Hepatocyte (in vitro differentiated cells): ENCODE data around the gene RAPGEF5. TPM values are rescaled to one million over a fixed set of nuclear protein-coding genes. Genes with fewer than 3 reads are reported as not detected.

Experiments used
- DNase-seq: peaks from one replicate; pipeline ENCODE4 v3.0.0-alpha.2; 2016; ENCODE audit warnings: low spot score
- H2AFZ ChIP-seq: fragments of 200-600 bp; sonication (generic); 2 replicates; pipeline ENCODE4 v1.6.0; 2016; ENCODE audit warnings: antibody characterized with exemption, mild to moderate bottlenecking
- H3K27ac ChIP-seq: fragments of 200-600 bp; sonication (generic); 2 replicates; pipeline ENCODE4 v1.5.1; 2016; ENCODE audit warnings: mild to moderate bottlenecking
- H3K27me3 ChIP-seq: fragments of 200-600 bp; sonication (generic); 2 replicates; pipeline ENCODE4 v1.6.1; 2016
- H3K36me3 ChIP-seq: fragments of 200-600 bp; sonication (generic); replicated peaks from 2 replicates; pipeline ENCODE4 v1.5.1; 2016; ENCODE audit warnings: low read depth; ENCODE audit not compliant: insufficient read depth
- H3K4me1 ChIP-seq: fragments of 200-600 bp; sonication (generic); 2 replicates; pipeline ENCODE4 v1.5.1; 2016; ENCODE audit warnings: mild to moderate bottlenecking, moderate library complexity; ENCODE audit not compliant: insufficient read depth
- H3K4me2 ChIP-seq: fragments of 200-600 bp; sonication (generic); 2 replicates; pipeline ENCODE4 v1.6.0; 2016
- H3K4me3 ChIP-seq: fragments of 200-600 bp; sonication (generic); 2 replicates; pipeline ENCODE4 v1.5.1; 2016; ENCODE audit warnings: mild to moderate bottlenecking
- H3K79me2 ChIP-seq: fragments of 200-600 bp; sonication (generic); 2 replicates; pipeline ENCODE4 v1.6.0; 2017; ENCODE audit warnings: mild to moderate bottlenecking
- H3K9me2 ChIP-seq: fragments of 200-600 bp; sonication (generic); replicated peaks from 2 replicates; pipeline ENCODE4 v1.6.0; 2017; ENCODE audit warnings: mild to moderate bottlenecking; ENCODE audit not compliant: insufficient read depth
- H3K9me3 ChIP-seq: fragments of 200-600 bp; sonication (generic); 2 replicates; pipeline ENCODE4 v1.5.1; 2016; ENCODE audit warnings: low read depth, mild to moderate bottlenecking
- H4K20me1 ChIP-seq: fragments of 200-600 bp; sonication (generic); 2 replicates; pipeline ENCODE4 v1.6.0; 2016; ENCODE audit warnings: mild to moderate bottlenecking; ENCODE audit not compliant: insufficient read depth, poor library complexity, severe bottlenecking
- CTCF ChIP-seq: fragments of 200-600 bp; sonication (generic); IDR thresholded peaks from 2 replicates; pipeline ENCODE4 v1.5.1; 2016; ENCODE audit warnings: antibody characterized with exemption, mild to moderate bottlenecking; ENCODE audit not compliant: poor library complexity
- EZH2 ChIP-seq: fragments of 200-600 bp; sonication (generic); IDR thresholded peaks from 2 replicates; pipeline ENCODE4 v1.6.1; 2016; ENCODE audit warnings: antibody characterized with exemption, mild to moderate bottlenecking, borderline replicate concordance
- EZH2phosphoT487 ChIP-seq: fragments of 200-600 bp; sonication (generic); IDR thresholded peaks from one replicate; pipeline ENCODE4 v1.6.1; 2018; ENCODE audit warnings: antibody characterized with exemption, mild to moderate bottlenecking, low read depth, moderate library complexity; ENCODE audit not compliant: unreplicated experiment, severe bottlenecking
- WGBS: methylation state at CpG from one replicate; pipeline ENCODE4 v1.1.6; 2016; ENCODE audit warnings: low lambda C conversion rate; ENCODE audit errors: missing lambda C conversion rate; 5-methylcytosine and 5-hydroxymethylcytosine counted together
- polyA plus RNA-seq: library from polyadenylated mRNA; unstranded; fragments of >200 nt; fragmentation: Nextera tagmentation; extraction: Ambion mirVana; gene quantifications from 2 replicates; pipeline ENCODE4 v1.2.1, GENCODE V29; 2016
- total RNA-seq: library from RNA; depleted of rRNA; stranded (reverse); fragments of >200 nt; gene quantifications from 2 replicates; pipeline ENCODE4 v1.2.3, GENCODE V29; 2014

RAPGEF5 gene
- total and polyA plus RNA-seq, 2 experiments from 2014 or later = 5.2 to 14.5 TPM

GRCh38 chr7:22146961-22147512 is 209.9 kb downstream of the RAPGEF5 start:
- Histone ChIP-seq H3K79me2 (no peaks in the 10 kb centered on the region), H3K4me2 (peak overlapping the region; percentile 27), H3K27me3 (no peaks in the 10 kb centered on the region), H3K4me1 (no peaks in the 10 kb centered on the region), H3K9me3 (no peaks in the 10 kb centered on the region), H4K20me1 (no peaks in the 10 kb centered on the region), H3K36me3 (no peaks in the 10 kb centered on the region), H3K4me3 (no peak overlapping the region), H3K27ac (no peak overlapping the region), H2AFZ (no peak overlapping the region), H3K9me2 (no peaks in the 10 kb centered on the region)
- no peak for DNase-seq
- 62% methylated on average over 10 of the region's 10 CpGs for WGBS
- TF ChIP-seq CTCF = no peak
- TF ChIP-seq EZH2phosphoT487 = no peak
- TF ChIP-seq EZH2 = no peak

- Histone ChIP-seq H3K79me2 (no peaks in the 10 kb centered on the region), H3K4me2 (no peak overlapping the region), H3K27ac (no peak overlapping the region), H3K4me1 (no peaks in the 10 kb centered on the region), H4K20me1 (no peaks in the 10 kb centered on the region), H3K9me2 (no peaks in the 10 kb centered on the region), H2AFZ (no peak overlapping the region), H3K4me3 (no peak overlapping the region), H3K27me3 (no peaks in the 10 kb centered on the region), H3K36me3 (no peaks in the 10 kb centered on the region), H3K9me3 (no peaks in the 10 kb centered on the region)
- 91% methylated on average over 5 of the region's 5 CpGs for WGBS
- TF ChIP-seq EZH2 (no peak), EZH2phosphoT487 (no peak), CTCF (no peak)
- DNase-seq = no peak
These were observed 212.0 kb downstream of the RAPGEF5 start for GRCh38 chr7:22144950-22145349.

- Histone ChIP-seq H3K4me1 (no peaks in the 10 kb centered on the region), H3K9me3 (no peaks in the 10 kb centered on the region), H3K9me2 (no peaks in the 10 kb centered on the region), H3K36me3 (no peaks in the 10 kb centered on the region), H3K4me2 (no peak overlapping the region), H3K27me3 (no peaks in the 10 kb centered on the region), H4K20me1 (no peaks in the 10 kb centered on the region), H2AFZ (no peak overlapping the region), H3K4me3 (no peak overlapping the region), H3K79me2 (no peaks in the 10 kb centered on the region), H3K27ac (no peak overlapping the region)
- TF ChIP-seq EZH2 (no peak), CTCF (no peak), EZH2phosphoT487 (no peak)
- 68% methylated on average over 3 of the region's 3 CpGs for WGBS
- DNase-seq = no peak
These were observed 213.5 kb downstream of the RAPGEF5 start for GRCh38 chr7:22143491-22143890.

GRCh38 chr7:22142572-22142971 is 214.4 kb downstream of the RAPGEF5 start:
- Histone ChIP-seq H3K4me1 (no peaks in the 10 kb centered on the region), H3K27ac (no peak overlapping the region), H3K36me3 (no peaks in the 10 kb centered on the region), H2AFZ (no peak overlapping the region), H3K4me2 (no peak overlapping the region), H3K27me3 (no peaks in the 10 kb centered on the region), H3K9me2 (no peaks in the 10 kb centered on the region), H3K9me3 (no peaks in the 10 kb centered on the region), H4K20me1 (no peaks in the 10 kb centered on the region), H3K79me2 (no peaks in the 10 kb centered on the region), H3K4me3 (no peak overlapping the region)
- no peak for DNase-seq
- WGBS = 33% methylated on average over 3 of the region's 3 CpGs
- TF ChIP-seq EZH2phosphoT487 (no peak), EZH2 (no peak), CTCF (no peak)
